Measurements from ENCODE around the gene DRG1.
A peak's percentile ranks its signal among the peaks of the same experiment; 100 is the strongest.
"Not testable (repeated sequence)": the region's sequence is repeated elsewhere in the genome, so short reads cannot be mapped to it uniquely, and the experiment has no call there.

The DRG1 gene, protein sequence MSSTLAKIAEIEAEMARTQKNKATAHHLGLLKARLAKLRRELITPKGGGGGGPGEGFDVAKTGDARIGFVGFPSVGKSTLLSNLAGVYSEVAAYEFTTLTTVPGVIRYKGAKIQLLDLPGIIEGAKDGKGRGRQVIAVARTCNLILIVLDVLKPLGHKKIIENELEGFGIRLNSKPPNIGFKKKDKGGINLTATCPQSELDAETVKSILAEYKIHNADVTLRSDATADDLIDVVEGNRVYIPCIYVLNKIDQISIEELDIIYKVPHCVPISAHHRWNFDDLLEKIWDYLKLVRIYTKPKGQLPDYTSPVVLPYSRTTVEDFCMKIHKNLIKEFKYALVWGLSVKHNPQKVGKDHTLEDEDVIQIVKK

DNA sequence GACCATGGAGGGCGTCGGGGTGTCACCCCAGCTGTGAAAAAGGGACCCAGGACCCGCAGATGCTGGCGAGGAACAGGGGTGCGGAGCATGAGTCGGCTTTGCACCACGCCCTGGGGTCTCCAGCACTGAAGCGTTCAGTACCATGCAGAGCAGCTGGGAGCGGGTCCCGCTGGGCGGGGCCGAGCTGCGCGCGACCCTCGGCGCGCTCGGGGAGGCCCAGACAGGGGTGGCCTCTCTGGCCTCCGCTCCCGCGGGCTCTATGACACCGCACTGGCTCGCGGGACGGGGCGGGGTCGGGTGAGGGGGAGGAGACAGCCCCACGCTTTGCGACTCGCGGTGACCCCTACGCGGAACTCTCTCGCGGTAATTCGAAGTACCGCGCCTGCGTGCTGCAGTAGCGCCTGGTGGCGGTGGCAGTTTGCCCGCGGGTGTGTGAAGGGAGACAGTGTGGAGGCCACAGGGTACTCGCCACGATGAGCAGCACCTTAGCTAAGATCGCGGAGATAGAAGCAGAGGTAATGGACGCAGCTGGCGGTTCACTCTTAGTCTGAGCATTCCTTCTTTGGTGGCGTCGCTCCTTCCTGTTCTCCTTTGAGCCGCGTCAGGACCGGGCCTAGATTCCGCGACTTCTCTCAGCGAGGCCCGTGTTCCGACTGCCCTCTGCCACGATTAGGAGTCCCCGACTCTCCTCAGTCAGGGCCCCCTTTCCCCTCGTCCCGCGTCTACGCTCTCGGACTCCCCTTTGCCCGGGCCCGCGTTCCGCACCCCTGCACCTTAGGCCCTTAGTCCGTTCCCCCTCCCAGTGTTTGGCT, at the start of gene DRG1:
Gene DRG1 (plus strand): TSS at position 394 of the 812 bp plus-strand sequence. CDS start 80 bp downstream, at position 474.
- DNase-seq, result peak; percentile 93

- no peak for DNase-seq
Observed at GRCh38 chr22:31349960-31350359, 49.4 kb upstream of the DRG1 start.

GRCh38 chr22:31350410-31350863, 49.0 kb upstream of the DRG1 start:
- peak; percentile 57 for DNase-seq

GRCh38 chr22:31354515-31354914, 44.9 kb upstream of the DRG1 start:
- DNase-seq, result no peak

DNA sequence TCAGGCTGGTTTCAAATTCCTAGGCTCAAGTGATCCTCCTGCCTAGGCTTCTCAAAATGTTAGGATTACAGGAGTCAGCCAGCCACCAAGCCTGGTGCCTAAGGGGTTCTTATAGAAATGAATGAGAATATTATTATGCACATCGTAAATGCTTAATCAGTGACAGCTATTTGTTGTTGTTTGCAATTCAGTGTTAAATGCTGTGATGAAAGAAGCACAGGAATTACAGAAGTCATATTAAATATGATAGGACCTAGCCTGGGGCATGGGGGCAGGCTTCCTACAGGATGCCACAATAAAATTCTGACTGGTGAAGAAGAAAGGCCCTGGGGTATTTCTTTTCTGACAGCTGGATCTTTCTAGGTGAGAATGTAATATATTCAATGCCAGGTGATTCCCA, 39.4 kb upstream of the DRG1 start:
- no peak for DNase-seq

DNA sequence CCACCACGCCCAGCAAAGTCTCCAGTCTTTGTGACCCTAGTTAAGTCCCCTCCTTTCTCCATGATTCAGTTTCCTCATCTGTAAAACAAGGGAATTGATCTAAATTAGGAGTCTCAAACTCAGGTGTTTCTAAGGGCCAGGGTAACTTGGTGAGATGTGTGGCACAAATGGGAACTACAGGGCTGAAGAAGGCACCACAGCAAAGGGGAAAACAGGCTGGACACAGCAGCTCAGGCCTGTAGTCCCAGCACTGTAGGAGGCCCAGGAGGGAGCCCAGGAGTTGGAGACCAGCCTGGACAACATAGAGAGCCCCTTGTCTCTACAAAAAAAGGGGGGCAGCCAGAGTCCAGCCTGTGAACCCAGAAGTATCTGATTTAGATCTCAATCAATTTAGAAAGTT, 37.7 kb upstream of the DRG1 start:
- no peak for DNase-seq

DNA sequence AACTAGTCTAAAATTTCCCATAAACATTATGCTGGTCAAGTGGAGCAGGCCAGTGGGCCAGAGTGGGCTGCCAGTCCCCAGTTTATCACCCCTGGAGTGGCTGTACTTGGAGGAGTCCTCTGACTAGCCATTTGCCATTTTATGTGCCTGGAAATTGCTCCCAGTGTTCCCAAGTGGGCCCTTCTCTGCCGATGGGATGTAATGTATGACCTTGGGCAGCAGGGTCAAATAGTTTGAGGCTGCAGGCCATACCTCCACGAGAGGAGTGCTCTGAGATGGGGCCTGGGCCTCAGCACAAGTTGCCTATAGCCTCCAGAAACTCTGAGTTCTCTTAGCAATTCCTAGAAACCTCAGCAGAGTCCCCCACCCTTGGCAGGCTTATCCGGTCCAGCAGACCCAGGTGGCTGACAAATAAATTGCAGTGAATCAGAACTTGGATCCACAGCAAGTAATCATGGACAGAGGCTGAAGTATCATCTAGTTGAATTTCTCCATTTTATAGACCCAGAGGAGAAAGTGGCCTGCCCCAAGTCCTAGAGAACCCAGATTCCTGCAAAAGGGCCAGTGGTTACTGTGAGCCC, 35.4 kb upstream of the DRG1 start:
- DNase-seq, result no peak

DNA sequence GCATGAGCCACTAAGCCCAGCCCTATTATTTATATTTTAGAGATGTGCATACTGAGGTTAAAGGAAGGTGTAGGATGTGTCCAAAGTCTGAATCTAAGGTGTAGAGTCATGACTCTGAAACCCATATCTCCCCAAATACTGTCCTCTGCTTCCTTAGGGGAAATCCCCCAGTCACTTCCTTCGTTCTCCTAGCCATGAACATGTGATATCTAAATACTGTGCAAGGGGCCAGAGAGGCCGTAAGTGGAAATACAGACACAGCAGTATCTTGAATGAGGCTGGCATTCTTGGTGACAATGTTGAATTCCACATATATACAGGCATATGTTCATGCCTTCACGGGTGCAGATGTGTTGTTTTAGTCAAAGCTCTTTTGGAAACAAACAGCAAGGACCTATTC, 32.0 kb upstream of the DRG1 start:
- DNase-seq, result no peak

DNA sequence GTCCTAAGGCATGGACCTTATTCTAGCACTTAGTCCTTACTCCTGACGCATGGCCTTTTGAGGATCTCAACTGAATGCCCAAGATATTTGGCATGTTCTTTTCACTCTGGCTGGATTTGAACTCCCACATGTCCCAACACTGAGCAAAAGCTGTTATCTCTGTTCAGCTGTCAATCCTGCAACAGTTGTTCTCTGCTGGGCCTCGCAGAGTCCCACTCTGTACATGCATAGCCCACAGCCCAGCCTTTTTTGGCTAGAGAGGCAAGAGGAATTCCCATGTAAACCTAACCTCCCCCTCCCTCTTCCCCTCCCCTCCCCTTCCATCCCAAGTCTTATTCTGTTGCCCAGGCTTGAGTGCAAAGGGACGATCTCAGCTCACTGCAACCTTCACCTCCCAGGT, 21.8 kb upstream of the DRG1 start:
- DNase-seq, result no peak

- DNase-seq, result no peak
Observed at GRCh38 chr22:31378123-31378522, 21.3 kb upstream of the DRG1 start.

DNA sequence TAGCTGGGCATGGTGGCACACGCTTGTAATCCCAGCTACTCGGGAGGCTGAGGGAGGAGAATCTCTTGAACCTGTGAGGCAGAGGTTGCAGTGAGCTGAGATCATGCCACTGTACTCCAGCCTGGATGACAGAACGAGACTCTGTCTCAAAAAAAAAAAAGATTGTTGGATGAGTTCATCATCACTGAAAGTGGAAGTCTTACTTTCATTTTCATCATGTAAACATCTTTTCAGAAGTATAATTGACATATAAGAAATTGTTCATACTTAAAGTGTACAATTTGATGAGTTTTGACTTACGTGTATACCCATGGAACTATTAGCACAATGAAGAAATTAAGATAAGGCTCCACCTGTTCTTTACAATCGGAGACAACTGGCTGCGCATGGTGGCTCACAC, 20.8 kb upstream of the DRG1 start:
- not testable (repeated sequence) for DNase-seq

GRCh38 chr22:31393893-31394292, 5.5 kb upstream of the DRG1 start:
- no peak for DNase-seq

GRCh38 chr22:31394326-31394725, 5.1 kb upstream of the DRG1 start:
- no peak for DNase-seq

DNA sequence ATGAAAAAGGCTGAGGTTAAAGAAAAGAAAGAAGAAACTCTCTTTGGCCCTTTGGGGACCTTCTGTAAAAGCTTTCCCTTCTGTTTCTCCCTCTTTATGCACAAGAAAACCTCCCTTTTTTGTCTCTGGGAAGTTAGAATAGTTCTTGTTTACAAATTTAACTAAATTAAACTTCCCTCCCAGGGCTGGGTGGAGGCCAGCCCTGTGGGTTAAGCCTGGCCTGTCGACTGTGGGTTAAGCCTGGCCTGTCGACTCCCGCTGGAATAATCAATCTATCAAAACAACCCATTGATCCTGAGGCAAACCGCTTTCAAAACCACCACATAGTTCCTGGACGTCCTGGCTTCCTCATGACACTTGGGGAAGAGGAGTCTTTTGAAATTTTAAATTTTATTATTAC, 1.2 kb upstream of the DRG1 start:
- no peak for DNase-seq

GRCh38 chr22:31400023-31400397, 606 bp downstream of the DRG1 start:
- no peak for DNase-seq

DNA sequence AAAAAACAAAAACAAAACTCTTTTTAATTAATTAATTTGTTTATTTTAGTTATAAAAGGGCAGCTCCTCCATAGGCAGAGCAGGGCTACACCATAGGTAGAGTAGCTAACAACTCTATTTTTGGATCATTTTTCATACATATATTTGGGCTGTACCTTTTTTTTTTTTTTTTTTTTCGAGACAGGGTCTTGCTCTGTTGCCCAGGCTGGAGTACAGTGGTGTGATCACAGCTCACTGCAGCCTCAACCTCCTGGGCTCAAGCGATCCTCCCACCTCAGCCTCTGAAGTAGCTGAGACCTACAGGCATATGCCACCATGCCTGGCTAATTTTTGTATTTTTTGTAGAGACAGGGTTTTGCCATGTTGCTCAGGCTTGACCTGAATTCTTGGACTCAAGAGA, 2.9 kb downstream of the DRG1 start:
- not testable (repeated sequence) for DNase-seq

GRCh38 chr22:31425331-31426050, 26.1 kb downstream of the DRG1 start:
- DNase-seq, result no peak

- no peak for DNase-seq
Observed at GRCh38 chr22:31431950-31432349, 32.5 kb downstream of the DRG1 start.

GRCh38 chr22:31436132-31436531, 36.7 kb downstream of the DRG1 start:
- no peak for DNase-seq

GRCh38 chr22:31439808-31440207, 40.4 kb downstream of the DRG1 start:
- no peak for DNase-seq

- no peak for DNase-seq
Observed at GRCh38 chr22:31440681-31441080, 41.3 kb downstream of the DRG1 start.

DNA sequence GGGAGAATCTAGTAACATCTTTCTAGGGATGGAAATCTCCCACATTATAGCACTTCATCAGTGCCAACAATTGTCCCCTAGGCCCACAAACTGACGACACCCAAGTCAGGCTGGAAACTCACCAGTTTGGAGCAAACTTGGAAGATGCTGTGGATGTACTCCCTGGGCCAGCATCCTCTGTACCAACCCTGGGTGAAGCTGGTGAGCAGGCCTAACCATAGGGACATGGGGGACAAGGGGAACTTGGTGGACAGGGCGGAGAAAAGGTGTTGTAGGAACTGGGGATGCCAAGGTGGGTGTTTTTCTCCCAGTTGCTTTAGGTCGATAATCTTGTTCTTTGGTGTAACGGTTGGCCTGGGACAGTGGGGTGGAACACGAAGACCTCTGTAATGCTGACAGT, 42.2 kb downstream of the DRG1 start:
- no peak for DNase-seq

Measured in NCI-H345 (cell line).